Measurements from ENCODE around the gene LONP1. TPM values are rescaled to one million over a fixed set of nuclear protein-coding genes. Genes with fewer than 3 reads are reported as not detected.
"Not testable (repeated sequence)": the region's sequence is repeated elsewhere in the genome, so short reads cannot be mapped to it uniquely, and the experiment has no call there.

LONP1 gene
- polyA plus RNA-seq, 2 of the 4 experiments (the other 2 are of a cell fraction): 42.7 to 68.9 TPM

DNA sequence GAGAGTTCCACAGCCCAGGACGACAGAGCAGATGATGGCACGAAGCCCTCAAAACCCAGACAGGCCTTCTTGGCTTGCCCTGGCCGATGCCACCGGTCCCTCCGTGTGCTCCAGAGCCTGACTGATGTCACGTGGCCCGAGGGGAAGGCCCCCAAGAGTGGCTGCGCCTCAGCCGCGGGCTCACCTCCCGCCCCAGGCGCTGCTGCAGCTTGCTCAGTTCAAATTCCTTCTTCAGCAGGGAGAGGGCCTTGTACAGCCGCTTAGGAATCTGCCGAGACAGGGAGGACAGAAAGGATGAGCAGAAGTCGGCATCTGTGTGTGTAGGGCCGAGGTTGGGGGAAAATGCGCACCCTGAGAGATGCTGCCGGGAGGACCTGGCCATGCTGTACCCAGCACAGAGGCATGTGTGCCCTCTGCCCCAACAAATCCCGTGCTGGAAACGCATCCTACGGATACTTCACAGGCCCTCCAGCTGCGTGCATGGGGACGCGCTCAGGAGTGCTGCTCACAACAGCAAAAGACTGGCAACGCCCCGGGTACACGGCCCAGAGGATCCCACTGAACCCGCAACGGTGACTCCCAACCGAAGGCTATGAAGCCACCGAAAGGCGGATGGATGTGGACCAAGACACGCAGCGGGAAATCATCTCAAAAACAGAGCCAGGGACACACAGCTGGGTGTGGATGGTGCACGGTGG is 12.9 kb downstream of the LONP1 start:
- DNase-seq (ENCODE audit: low read depth in 1 of 2, low spot score in 1 of 2) (no peak), FAIRE-seq (no peak), ATAC-seq (no peak)
- POLR2A ChIA-PET: interaction anchor here (1.9 kb wide), 1 partner anchor 17 kb away, joined by 5 read pairs; the partner anchor contains the start of gene RPL36
- 95% methylated on average over 24 of the region's 35 CpGs for WGBS (ENCODE audit: missing lambda C conversion rate)
- no peak overlapping the region for H3K4me3 ChIP-seq
- H3K9me3 ChIP-seq: no peaks in the 10 kb centered on the region
- 0 out of 3 replicates have a peak, but pooled peaks cover 3% of the 10 kb centered on the region for H3K4me1 ChIP-seq
- H3K4me2 ChIP-seq: no peak overlapping the region
- TF ChIP-seq SMC3 (IDR thresholded peaks at IDR 0.05): no peak
- TF ChIP-seq HDAC2 (IDR thresholded peaks at IDR 0.05): no peak
- TF ChIP-seq HOXA7 (CRISPR knock-in tag; IDR thresholded peaks at IDR 0.05): no peak
- TF ChIP-seq NFE2L2 (conservative IDR thresholded peaks at IDR 0.05; ENCODE audit: low read length): no peak
- TF ChIP-seq POLR2A (IDR thresholded peaks at IDR 0.05; ENCODE audit: low read length): no peak
- TF ChIP-seq KDM5A (IDR thresholded peaks at IDR 0.05): no peak
- TF ChIP-seq, protein P1, sequence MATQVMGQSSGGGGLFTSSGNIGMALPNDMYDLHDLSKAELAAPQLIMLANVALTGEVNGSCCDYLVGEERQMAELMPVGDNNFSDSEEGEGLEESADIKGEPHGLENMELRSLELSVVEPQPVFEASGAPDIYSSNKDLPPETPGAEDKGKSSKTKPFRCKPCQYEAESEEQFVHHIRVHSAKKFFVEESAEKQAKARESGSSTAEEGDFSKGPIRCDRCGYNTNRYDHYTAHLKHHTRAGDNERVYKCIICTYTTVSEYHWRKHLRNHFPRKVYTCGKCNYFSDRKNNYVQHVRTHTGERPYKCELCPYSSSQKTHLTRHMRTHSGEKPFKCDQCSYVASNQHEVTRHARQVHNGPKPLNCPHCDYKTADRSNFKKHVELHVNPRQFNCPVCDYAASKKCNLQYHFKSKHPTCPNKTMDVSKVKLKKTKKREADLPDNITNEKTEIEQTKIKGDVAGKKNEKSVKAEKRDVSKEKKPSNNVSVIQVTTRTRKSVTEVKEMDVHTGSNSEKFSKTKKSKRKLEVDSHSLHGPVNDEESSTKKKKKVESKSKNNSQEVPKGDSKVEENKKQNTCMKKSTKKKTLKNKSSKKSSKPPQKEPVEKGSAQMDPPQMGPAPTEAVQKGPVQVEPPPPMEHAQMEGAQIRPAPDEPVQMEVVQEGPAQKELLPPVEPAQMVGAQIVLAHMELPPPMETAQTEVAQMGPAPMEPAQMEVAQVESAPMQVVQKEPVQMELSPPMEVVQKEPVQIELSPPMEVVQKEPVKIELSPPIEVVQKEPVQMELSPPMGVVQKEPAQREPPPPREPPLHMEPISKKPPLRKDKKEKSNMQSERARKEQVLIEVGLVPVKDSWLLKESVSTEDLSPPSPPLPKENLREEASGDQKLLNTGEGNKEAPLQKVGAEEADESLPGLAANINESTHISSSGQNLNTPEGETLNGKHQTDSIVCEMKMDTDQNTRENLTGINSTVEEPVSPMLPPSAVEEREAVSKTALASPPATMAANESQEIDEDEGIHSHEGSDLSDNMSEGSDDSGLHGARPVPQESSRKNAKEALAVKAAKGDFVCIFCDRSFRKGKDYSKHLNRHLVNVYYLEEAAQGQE (IDR thresholded peaks at IDR 0.05): no peak
- TF ChIP-seq NR3C1 (IDR thresholded peaks at IDR 0.05): no peak
- no peak for TF ChIP-seq ZNF302 (CRISPR knock-in tag; IDR thresholded peaks at IDR 0.05)
- no peak for TF ChIP-seq HOXB13 (CRISPR knock-in tag; IDR thresholded peaks at IDR 0.05; ENCODE audit: low read depth)
- no peak for TF ChIP-seq USF2 (IDR thresholded peaks at IDR 0.05)
- no peak for TF ChIP-seq JUNB (IDR thresholded peaks at IDR 0.05)
- no peak for TF ChIP-seq CHD4 (IDR thresholded peaks at IDR 0.05; ENCODE audit: borderline replicate concordance)
- TF ChIP-seq GATA3 (IDR thresholded peaks at IDR 0.05; ENCODE audit: borderline replicate concordance): no peak
- CTCF ChIA-PET: interaction anchor here (1.2 to 2.3 kb wide), 3 partner anchors 14 to 18 kb away, joined by 3 to 7 read pairs (median 4); partner anchors contain the start of genes CATSPERD and RPL36
- no peak overlapping the region for H3K27ac ChIP-seq

DNA sequence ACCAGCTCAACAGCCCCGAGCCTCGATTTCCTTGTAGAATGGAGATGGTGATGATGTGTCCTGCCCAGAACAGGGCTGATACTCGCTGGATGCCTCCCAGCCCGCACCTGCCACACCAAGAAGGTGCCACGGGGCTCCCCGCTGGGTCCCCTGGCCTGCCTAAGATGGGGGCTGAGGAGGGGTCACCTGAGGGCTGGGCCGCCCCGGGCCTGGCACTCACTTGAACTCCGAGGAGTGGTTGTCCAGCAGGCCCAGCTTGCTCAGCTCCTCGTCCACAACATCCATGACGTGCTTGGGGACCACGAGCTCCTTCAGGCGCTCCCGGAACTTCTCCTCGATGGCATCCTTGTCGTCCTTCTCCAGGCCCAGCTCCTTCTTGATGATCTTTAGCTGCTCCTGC is 14.4 kb downstream of the LONP1 start:
- Histone ChIP-seq H3K4me2 (no peak overlapping the region), H3K9me3 (no peaks in the 10 kb centered on the region), H3K4me1 (0 out of 3 replicates have a peak, but pooled peaks cover 3% of the 10 kb centered on the region), H3K4me3 (no peak overlapping the region), H3K27ac (no peak overlapping the region)
- ChIA-PET POLR2A (interaction anchor here (0.7 to 1.9 kb wide), 3 partner anchors 13 to 16 kb away, joined by 3 to 11 read pairs (median 5); partner anchors contain the start of genes CATSPERD and RPL36), CTCF (interaction anchor here (1.0 to 1.2 kb wide), 2 partner anchors 14 to 19 kb away, joined by 3 to 4 read pairs; no protein-coding TSS in a partner anchor)
- TF ChIP-seq HES2 (IDR thresholded peaks at IDR 0.05): no peak
- DNase-seq (ENCODE audit: low read depth in 1 of 2, low spot score in 1 of 2): no peak
- no peak for FAIRE-seq
- WGBS (ENCODE audit: missing lambda C conversion rate): 85% methylated on average over 15 of the region's 16 CpGs
- no peak for ATAC-seq

DNA sequence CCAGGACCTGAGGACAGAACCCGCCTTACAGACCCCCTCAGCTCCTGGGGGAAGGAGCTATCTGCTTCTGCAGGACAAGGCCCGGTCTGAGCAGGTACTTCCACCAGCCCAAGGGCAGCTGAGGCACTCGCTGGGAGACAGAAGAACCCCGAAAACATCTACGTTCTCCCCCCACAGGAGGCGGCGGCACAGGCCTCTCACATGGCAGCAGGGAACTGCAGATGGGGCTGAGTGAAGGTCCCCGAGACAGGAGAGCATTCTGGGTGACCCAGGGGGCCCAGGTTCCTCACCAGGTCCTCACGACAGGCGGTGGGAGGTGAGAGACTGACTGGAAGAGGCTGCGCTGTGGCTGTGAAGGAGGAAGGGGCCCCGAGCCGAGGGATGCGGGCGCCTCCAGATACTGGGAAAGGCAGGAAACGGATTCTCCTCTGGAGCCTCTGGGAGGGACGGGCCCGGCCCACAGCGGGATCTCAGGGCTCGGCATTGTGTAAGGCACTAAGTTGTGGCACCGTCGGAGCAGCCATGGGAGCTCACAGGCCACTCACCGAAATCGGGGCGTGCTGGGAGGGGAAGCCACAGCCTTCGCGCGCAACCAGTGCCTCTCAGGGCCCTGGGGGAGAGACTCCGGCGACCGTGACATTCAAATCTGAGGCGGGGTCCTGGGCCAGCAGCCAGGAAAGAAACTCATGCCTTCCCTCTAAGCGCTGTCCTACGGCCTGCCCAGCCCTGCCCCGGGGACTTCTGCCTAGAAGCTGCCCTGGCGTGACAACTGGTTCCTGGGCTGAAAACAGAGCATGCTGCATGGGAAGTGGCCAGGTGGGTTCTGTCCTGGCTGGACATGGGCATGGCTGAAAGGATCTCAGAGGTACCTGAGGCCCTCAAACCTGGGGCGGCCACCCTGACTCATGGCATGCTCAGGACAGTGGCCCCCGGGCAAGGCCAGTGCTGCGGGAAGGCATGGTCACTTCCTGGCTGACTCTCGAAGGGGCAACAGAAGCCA is 15.8 kb downstream of the LONP1 start:
- WGBS (ENCODE audit: missing lambda C conversion rate): 93% methylated on average over 21 of the region's 40 CpGs

GRCh38 chr19:5702053-5702410 is 17.9 kb downstream of the LONP1 start:
- no CpG with 5 or more reads among the region's 28 CpGs for WGBS (ENCODE audit: missing lambda C conversion rate)

More for the DNA sequence above, 15.8 kb downstream of the LONP1 start:
- DNase-seq (ENCODE audit: low read depth in 1 of 2, low spot score in 1 of 2) (no peak), FAIRE-seq (no peak), ATAC-seq (peak; percentile 11 to 20; a peak in 4 of 6 replicates)
- 0 out of 3 replicates have a peak, but pooled peaks cover 3% of the 10 kb centered on the region for H3K4me1 ChIP-seq
- H3K27ac ChIP-seq: no peak overlapping the region
- no peak overlapping the region for H3K4me3 ChIP-seq
- H3K4me2 ChIP-seq: no peak overlapping the region
- POLR2A ChIA-PET: interaction anchor here (1.9 kb wide), 1 partner anchor 14 kb away, joined by 11 read pairs; the partner anchor contains the start of gene RPL36
- CTCF ChIA-PET: interaction anchor here (1.0 to 1.8 kb wide), 2 partner anchors 14 kb away, joined by 3 to 7 read pairs; partner anchors contain the start of gene RPL36
- TF ChIP-seq, protein P2, sequence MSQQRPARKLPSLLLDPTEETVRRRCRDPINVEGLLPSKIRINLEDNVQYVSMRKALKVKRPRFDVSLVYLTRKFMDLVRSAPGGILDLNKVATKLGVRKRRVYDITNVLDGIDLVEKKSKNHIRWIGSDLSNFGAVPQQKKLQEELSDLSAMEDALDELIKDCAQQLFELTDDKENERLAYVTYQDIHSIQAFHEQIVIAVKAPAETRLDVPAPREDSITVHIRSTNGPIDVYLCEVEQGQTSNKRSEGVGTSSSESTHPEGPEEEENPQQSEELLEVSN (IDR thresholded peaks at IDR 0.05; ENCODE audit: borderline replicate concordance, low read depth): no peak
- TF ChIP-seq JUN (IDR thresholded peaks at IDR 0.05) (no peak), HES2 (IDR thresholded peaks at IDR 0.05) (no peak), RCOR1 (IDR thresholded peaks at IDR 0.05; ENCODE audit: low read depth, low read length) (no peak), NFE2L2 (conservative IDR thresholded peaks at IDR 0.05; ENCODE audit: low read length) (no peak), HOXB13 (CRISPR knock-in tag; IDR thresholded peaks at IDR 0.05; ENCODE audit: low read depth) (no peak), KDM1A (IDR thresholded peaks at IDR 0.05; ENCODE audit: low read depth) (no peak), MAZ (IDR thresholded peaks at IDR 0.05; ENCODE audit: borderline replicate concordance, low read depth, low read length) (no peak), HEYL (CRISPR knock-in tag; IDR thresholded peaks at IDR 0.05) (no peak), ESRRA (IDR thresholded peaks at IDR 0.05; ENCODE audit: borderline replicate concordance, low read length) (no peak), CEBPB (IDR thresholded peaks at IDR 0.05) (no peak)
- no peaks in the 10 kb centered on the region for H3K9me3 ChIP-seq

More at GRCh38 chr19:5702053-5702410, 17.9 kb downstream of the LONP1 start:
- ATAC-seq; H3K4me1 ChIP-seq; DNase-seq (ENCODE audit: low read depth in 1 of 2, low spot score in 1 of 2); H3K27ac ChIP-seq; H3K9me3 ChIP-seq; H3K4me3 ChIP-seq; FAIRE-seq; POLR2A ChIA-PET; H3K4me2 ChIP-seq; CTCF ChIA-PET: not testable (repeated sequence)

Data from A549 (cell line).